Gastrocnemius medialis (tissue), 4 donors: ENCODE data around the gene RUNX1. TPM values are rescaled to one million over a fixed set of nuclear protein-coding genes. Genes with fewer than 3 reads are reported as not detected.

Source experiments
- ATAC-seq, 2 donors: fragments of 150-250 bp; one replicate each; pipeline ENCODE4 v1.9.1; 2016
- DNase-seq, 2 donors: peaks; one replicate each; pipeline ENCODE4 v3.0.0-alpha.2; 2019
- H3K27ac ChIP-seq, 4 donors: fragments of 200-600 bp; sonication (generic); 1 replicate in 1 of 4; 2 replicates in 3 of 4; pipeline ENCODE4 v1.5.1; 2016 to 2018; ENCODE audit warnings: mild to moderate bottlenecking in 2 of 4, moderate library complexity in 1 of 4
- H3K27me3 ChIP-seq, 3 donors: fragments of 200-600 bp; sonication (generic) in 2 of 3; 1 replicate in 1 of 3; 2 replicates in 2 of 3; pipeline versions ENCODE4 v1.5.1 to v1.6.0; 2016 to 2019; ENCODE audit warnings: mild to moderate bottlenecking in 1 of 3, moderate library complexity in 1 of 3
- H3K36me3 ChIP-seq, 2 donors: fragments of 200-600 bp; sonication (generic) in 1 of 2; one replicate each; pipeline ENCODE4 v1.5.1; 2017 to 2018
- H3K4me1 ChIP-seq, 2 donors: fragments of 200-600 bp; sonication (generic) in 1 of 2; one replicate each; pipeline ENCODE4 v1.5.1; 2016 to 2017; ENCODE audit warnings: mild to moderate bottlenecking in 2 of 2
- H3K4me3 ChIP-seq, 4 donors: fragments of 200-600 bp; sonication (generic) in 3 of 4; 1 replicate in 1 of 4; 2 replicates in 3 of 4; pipeline ENCODE4 v1.5.1; 2016 to 2019; ENCODE audit warnings: mild to moderate bottlenecking in 2 of 4
- H3K9me3 ChIP-seq, 3 donors: fragments of 200-600 bp; sonication (generic) in 2 of 3; 1 replicate in 1 of 3; 2 replicates in 2 of 3; pipeline ENCODE4 v1.5.1; 2016 to 2019
- CTCF ChIP-seq, 5 experiments: fragments of 450-650 bp in 3 of 5; fragments of 200-600 bp in 2 of 5; sonication (generic) in 2 of 5; IDR thresholded peaks in 4 of 5; conservative IDR thresholded peaks in 1 of 5; 1 replicate in 4 of 5; 2 replicates in 1 of 5; pipeline ENCODE4 v1.5.1; 2016 to 2019; ENCODE audit warnings: antibody characterized with exemption in 5 of 5, mild to moderate bottlenecking in 3 of 5, moderate library complexity in 3 of 5
- POLR2A ChIP-seq, 2 donors: fragments of 450-650 bp; IDR thresholded peaks; one replicate each; pipeline ENCODE4 v1.6.1; 2017; ENCODE audit warnings: antibody characterized with exemption in 2 of 2, mild to moderate bottlenecking in 2 of 2, moderate library complexity in 2 of 2
- in situ Hi-C, 4 donors: fragments of 200-750 bp; cut with MboI; loops; one replicate each; pipeline versions ENCODE4 v1.15.0 to v1.8.0; 2017; ENCODE audit warnings: low sequenced_read_pairs in 4 of 4
- intact Hi-C: fragments of 100-400 bp; cut with DNase I; formaldehyde crosslinking; loops from one replicate; pipeline ENCODE4 v1.15.1; 2023; ENCODE audit warnings: low total_unique reads
- total RNA-seq, 4 donors: library from RNA; depleted of rRNA; stranded (reverse); fragments of >200 nt; gene quantifications; one replicate each; pipeline versions ENCODE4 v1.1.0 to v1.2.3, GENCODE V29; 2016

RUNX1 gene
- total RNA-seq, 4 donors from 2014 or later = 8.0 to 20.9 (median 10.6) TPM

GRCh38 chr21:34911360-34911759 lies 137.7 kb downstream of the RUNX1 start:
- H3K4me1 ChIP-seq = no peaks in the 10 kb centered on the region
- H3K27me3 ChIP-seq = no peaks in the 10 kb centered on the region
- no peaks in the 10 kb centered on the region for H3K9me3 ChIP-seq
- intact Hi-C loops = no loop called here
- no peak overlapping the region for H3K27ac ChIP-seq
- no peaks in the 10 kb centered on the region for H3K36me3 ChIP-seq
- no peak for DNase-seq
- no peak overlapping the region for H3K4me3 ChIP-seq
- in situ Hi-C loops = loop anchor here in 2 of 4 donors (10.0 to 25.0 kb wide), 3 partner anchors 63 to 901 kb away; no protein-coding TSS in a partner anchor
- no peak for TF ChIP-seq POLR2A (IDR thresholded peaks at IDR 0.05)
- TF ChIP-seq CTCF (IDR thresholded peaks at IDR 0.05 in 4 of 5, conservative IDR thresholded peaks at IDR 0.05 in 1 of 5) = no peak
- no peak for ATAC-seq

GRCh38 chr21:34910396-34910795 lies 138.7 kb downstream of the RUNX1 start:
- in situ Hi-C loops = loop anchor here in 2 of 4 donors (10.0 to 25.0 kb wide), 3 partner anchors 64 to 902 kb away; no protein-coding TSS in a partner anchor

GRCh38 chr21:34909492-34910292 lies 139.4 kb downstream of the RUNX1 start:
- TF ChIP-seq CTCF (IDR thresholded peaks at IDR 0.05 in 4 of 5, conservative IDR thresholded peaks at IDR 0.05 in 1 of 5) = no peak
- no peak for TF ChIP-seq POLR2A (IDR thresholded peaks at IDR 0.05)
- Histone ChIP-seq H3K27me3 (no peaks in the 10 kb centered on the region), H3K36me3 (no peaks in the 10 kb centered on the region)

More at GRCh38 chr21:34910396-34910795, 138.7 kb downstream of the RUNX1 start:
- no peaks in the 10 kb centered on the region for H3K36me3 ChIP-seq
- DNase-seq (no peak), ATAC-seq (no peak)
- no peak overlapping the region for H3K27ac ChIP-seq
- H3K4me3 ChIP-seq = no peak overlapping the region
- no peaks in the 10 kb centered on the region for H3K9me3 ChIP-seq
- H3K4me1 ChIP-seq = no peaks in the 10 kb centered on the region
- no peaks in the 10 kb centered on the region for H3K27me3 ChIP-seq
- no peak for TF ChIP-seq POLR2A (IDR thresholded peaks at IDR 0.05)
- no peak for TF ChIP-seq CTCF (IDR thresholded peaks at IDR 0.05 in 4 of 5, conservative IDR thresholded peaks at IDR 0.05 in 1 of 5)
- intact Hi-C loops = no loop called here

GRCh38 chr21:34908419-34909055 lies 140.6 kb downstream of the RUNX1 start:
- H3K27ac ChIP-seq = no peak overlapping the region
- in situ Hi-C loops = loop anchor here in 2 of 4 donors (10.0 to 25.0 kb wide), 3 partner anchors 496 to 904 kb away; no protein-coding TSS in a partner anchor
- H3K4me1 ChIP-seq = no peaks in the 10 kb centered on the region
- TF ChIP-seq CTCF (IDR thresholded peaks at IDR 0.05 in 4 of 5, conservative IDR thresholded peaks at IDR 0.05 in 1 of 5) (no peak), POLR2A (IDR thresholded peaks at IDR 0.05) (no peak)
- no peaks in the 10 kb centered on the region for H3K36me3 ChIP-seq
- DNase-seq = peak in 1 of 2 donors; percentile 9
- ATAC-seq = no peak
- intact Hi-C loops = no loop called here
- H3K27me3 ChIP-seq = no peaks in the 10 kb centered on the region
- H3K9me3 ChIP-seq = no peaks in the 10 kb centered on the region
- no peak overlapping the region for H3K4me3 ChIP-seq

More at GRCh38 chr21:34909492-34910292, 139.4 kb downstream of the RUNX1 start:
- DNase-seq (no peak), ATAC-seq (no peak)
- Histone ChIP-seq H3K4me3 (no peak overlapping the region), H3K27ac (no peak overlapping the region), H3K4me1 (no peaks in the 10 kb centered on the region), H3K9me3 (no peaks in the 10 kb centered on the region)
- in situ Hi-C loops = loop anchor here in 2 of 4 donors (10.0 to 25.0 kb wide), 4 partner anchors 65 to 903 kb away; no protein-coding TSS in a partner anchor
- intact Hi-C loops = no loop called here
